ENCODE data around the gene CAND2.

GRCh38 chr3:12845811-12846210 lies 49.3 kb downstream of the CAND2 start:
- TF ChIP-seq, protein P1, sequence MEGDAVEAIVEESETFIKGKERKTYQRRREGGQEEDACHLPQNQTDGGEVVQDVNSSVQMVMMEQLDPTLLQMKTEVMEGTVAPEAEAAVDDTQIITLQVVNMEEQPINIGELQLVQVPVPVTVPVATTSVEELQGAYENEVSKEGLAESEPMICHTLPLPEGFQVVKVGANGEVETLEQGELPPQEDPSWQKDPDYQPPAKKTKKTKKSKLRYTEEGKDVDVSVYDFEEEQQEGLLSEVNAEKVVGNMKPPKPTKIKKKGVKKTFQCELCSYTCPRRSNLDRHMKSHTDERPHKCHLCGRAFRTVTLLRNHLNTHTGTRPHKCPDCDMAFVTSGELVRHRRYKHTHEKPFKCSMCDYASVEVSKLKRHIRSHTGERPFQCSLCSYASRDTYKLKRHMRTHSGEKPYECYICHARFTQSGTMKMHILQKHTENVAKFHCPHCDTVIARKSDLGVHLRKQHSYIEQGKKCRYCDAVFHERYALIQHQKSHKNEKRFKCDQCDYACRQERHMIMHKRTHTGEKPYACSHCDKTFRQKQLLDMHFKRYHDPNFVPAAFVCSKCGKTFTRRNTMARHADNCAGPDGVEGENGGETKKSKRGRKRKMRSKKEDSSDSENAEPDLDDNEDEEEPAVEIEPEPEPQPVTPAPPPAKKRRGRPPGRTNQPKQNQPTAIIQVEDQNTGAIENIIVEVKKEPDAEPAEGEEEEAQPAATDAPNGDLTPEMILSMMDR (conservative IDR thresholded peaks at IDR 0.05; ENCODE audit: low read depth, low read length), result no peak
- no peak for TF ChIP-seq EZH2 (IDR thresholded peaks at IDR 0.05; ENCODE audit: borderline replicate concordance, low read depth, low read length, poor library complexity, severe bottlenecking)
